ENCODE data around the gene LDB2.
"Not testable (repeated sequence)": the region's sequence is repeated elsewhere in the genome, so short reads cannot be mapped to it uniquely, and the experiment has no call there.

Gene LDB2

DNA sequence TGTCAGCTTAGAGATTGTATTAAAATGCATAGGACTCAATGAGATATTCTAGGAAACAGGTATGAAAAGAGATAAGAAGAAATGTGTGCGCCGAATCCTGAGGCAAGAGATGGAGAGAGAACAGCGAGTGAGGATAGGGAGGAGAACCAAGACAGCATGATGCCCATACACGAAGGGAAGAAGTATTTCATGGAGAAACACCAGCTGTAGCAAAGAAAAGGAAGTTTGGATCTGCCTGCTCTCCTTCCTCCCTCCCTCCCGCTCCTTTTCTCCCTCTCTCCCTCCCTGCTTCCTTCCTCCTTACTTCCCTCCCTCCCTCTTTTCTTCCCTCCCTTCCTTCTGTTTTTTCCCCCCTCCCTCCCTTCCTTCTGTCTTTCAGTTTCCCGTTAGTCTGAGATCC, 353.6 kb downstream of the LDB2 start:
- no peak for DNase-seq (ENCODE audit: low read depth in 2 of 2)

DNA sequence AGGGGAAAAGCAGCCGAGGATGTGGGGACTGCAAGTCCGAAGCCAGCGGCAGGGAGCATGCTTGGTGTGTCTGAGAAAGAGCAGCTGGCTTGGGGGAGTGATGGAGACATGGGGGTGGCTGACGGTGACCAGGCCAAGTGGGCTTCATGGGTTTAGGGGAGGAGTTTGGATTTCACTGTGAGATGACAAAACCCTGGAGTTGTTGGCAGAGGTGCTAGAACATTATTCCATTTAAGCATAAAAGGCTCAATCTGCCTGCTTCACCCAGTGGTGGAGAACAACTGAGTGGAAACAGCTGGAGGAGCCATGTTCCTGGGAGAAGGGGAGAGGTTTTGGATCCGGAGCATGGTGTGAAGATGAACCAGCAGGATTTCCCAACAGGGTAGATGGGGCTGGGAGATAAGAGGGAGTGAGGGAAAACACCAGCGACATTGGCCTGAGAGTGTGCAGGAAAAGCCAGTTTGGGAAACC, 354.2 kb downstream of the LDB2 start:
- no peak for DNase-seq (ENCODE audit: low read depth in 2 of 2)

DNA sequence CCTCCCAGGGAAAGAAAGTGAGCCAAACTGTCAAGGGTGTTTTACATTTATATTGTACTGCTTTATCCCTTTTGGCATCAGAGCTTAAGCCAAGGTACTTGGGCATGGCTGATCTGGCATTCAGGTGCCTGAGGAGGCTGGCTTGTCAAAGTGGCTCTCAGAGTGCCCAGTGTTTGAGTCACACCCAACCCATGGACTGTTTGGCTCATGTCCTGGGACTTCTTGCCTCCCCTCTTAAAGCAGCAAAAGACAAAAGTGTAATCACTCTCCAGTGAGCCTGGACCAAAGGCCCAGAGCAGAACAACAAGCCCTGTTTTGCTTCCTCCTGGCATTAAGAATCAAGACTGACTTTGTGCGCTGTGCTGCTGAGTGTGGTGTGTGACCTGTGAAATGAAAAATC, 360.5 kb downstream of the LDB2 start:
- DNase-seq (ENCODE audit: low read depth in 2 of 2) = no peak

DNA sequence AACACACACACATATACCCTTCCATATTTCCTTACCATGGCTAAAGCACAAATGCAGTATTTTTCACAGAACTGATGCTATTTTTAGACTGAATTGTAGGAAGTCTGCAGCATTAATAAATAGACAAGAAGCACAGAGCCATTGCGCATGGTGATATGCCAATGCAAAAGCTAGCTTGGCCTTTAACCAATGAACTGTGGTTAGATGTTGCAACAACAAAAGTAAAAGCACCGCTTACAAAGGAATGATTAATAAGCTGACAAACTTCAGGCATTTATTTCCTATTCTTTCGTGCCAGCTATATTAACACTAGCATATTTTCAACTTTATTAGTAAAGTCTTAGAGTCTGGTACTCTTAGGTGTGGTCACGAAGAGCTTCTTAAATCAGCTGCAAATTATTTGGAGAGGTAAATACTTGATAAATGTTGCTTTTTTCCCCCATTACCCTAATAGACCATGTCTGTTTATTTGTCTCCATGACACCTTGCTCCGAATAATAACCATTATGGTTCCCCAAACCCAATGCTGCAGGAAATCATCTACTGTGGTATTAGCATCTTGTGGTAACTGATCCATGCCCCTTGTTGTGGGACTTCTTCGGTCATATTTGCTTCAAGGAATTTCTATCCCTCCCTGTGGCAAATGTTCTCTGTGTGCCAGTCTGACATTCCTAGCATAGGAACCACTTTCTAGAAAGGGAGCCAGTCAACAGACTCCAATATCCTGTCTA, 366.0 kb downstream of the LDB2 start:
- DNase-seq (ENCODE audit: low read depth in 2 of 2) = no peak

DNA sequence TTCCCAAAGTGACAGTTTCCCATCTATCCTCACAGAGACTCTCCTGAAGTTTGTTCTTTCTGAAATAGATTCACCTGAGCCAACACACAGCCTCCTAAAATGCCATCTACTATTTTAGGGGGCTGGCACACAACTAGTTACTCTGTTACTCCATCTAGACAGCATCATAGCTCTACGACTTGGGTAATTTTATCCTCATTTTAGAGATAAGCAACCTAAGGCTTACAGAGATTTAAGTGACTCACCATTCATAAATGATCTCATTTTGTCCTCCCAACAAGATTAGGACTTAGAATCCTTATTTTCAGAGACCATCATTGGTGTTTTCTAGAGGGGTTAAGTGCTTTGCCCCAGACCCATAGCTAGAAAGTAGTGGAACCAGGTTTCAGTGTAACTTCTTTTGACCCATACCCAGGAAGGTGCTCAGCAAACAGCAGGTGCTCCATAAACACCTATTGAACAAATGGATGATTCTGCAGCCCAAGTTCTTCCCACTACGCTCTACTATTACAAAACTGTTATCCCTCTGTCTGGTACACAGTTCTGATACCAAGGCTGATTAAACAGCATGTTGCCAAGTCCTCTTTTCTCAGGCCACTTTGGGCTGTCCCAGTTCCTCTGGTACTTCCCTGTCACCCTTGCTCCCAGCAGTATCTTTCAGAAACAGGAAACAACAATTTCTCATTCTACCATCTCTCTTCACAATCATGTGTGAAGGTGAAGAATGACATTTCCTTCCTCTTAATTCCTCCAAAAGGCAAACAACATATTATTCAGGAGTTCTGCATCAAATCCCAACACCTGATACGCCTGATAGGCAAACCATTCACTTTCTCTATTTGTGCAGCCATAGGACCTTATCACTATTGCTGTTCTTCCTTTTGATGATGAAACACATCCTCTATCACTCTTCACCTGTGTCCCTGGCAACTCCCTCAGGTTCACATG, 367.5 kb downstream of the LDB2 start:
- no peak for DNase-seq (ENCODE audit: low read depth in 2 of 2)

DNA sequence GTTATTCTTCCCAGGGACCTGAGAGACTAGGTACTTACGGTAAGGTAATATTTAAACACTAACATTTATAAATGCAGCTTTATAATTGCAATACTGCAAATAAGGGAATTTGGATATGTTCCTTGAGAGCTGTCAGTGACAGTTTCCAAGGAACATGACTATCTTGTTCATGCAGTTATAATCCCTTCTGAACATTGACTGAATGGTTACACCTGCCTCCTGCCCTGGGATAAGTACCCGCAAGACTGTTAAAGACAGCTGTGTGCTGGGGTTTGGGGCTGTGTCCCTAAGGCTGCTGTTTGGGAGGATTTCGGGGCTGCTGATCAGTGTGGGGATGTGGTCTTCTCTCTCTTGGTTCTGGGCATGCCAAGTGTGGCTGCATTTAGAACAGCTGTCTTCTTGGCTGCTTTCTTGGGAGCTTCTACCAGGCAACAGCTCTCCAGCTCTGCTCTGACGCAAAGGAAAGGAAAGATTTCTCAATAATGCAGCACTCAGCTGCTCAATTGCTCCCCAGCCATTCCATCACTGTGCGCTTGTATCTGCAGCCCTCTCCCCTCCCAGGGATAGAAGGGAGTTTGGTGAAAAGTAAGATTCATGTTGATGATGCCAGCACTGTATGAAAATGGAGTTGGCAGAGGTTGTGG, 373.4 kb downstream of the LDB2 start:
- no peak for DNase-seq (ENCODE audit: low read depth in 2 of 2)

DNA sequence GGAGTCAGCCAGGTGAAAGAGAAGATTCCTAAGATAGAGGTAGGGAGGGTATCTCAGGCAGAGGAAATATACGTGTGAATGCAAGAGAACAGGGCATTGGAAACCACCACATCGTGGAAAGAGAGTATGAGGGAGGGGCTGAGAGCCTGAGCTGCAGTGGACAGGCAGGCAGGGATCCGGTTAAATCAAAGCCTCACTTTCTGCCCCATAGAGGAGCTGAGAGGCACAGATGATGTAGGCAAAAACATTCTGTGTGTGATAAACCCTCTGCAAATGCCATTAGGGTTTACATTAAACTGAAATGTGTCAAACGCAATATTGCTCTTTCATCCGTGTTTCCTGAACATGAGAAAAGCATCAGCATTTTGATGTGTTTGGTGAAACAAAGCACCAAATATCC, 374.0 kb downstream of the LDB2 start:
- DNase-seq (ENCODE audit: low read depth in 2 of 2) = no peak

DNA sequence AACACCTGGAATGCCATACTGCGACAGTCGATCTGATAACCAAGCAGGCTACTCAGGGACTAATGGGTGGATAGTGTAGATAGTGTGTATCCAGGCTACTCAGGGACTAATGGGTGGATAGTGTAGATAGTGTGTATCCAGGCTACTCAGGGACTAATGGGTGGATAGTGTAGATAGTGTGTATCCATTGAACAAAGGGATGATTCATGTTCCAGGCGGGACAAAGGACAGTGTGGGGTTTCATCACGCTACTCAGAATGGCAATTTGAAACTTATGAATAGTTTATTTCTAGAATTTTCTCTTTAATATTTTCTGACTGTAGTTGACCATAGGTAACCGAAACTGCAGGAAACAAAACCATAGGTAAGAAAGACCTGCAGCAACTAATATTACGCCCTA, 374.9 kb downstream of the LDB2 start:
- not testable (repeated sequence) for DNase-seq (ENCODE audit: low read depth in 2 of 2)

DNA sequence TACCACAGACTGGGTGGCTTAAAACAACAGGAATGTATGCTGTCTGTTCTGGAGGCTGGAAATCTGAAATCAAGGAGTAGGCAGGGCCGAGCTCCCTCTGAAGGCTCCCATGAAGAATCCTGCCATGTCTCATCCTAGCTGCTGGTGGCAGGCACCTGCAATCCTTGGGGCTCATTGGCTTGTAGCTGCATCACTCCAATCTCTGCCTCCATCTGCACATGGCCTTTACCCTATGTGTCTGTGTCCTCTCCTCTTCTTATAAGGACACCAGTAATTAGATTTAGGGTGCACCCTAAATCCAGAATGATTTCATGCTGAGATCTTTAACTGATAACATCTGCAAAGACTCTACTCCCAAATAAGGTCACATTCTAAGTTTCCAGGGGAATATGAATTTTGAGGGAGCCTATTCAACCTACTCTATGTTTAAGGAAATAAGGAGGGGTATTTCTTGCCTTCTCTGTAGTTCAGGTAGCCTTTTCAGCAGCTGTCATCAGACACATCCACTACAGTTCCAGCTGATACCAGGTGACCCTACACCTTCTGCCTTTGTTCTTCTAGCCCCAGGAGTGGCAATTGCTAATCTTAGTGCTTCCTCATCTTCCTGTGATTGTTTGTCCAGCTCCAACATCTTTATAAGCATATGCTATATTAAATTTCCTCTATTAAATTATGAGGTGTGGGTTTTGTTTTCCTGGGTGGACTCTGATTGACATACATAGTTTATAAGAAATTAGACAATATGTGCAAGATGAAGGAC, 377.1 kb downstream of the LDB2 start:
- no peak for DNase-seq (ENCODE audit: low read depth in 2 of 2)

DNA sequence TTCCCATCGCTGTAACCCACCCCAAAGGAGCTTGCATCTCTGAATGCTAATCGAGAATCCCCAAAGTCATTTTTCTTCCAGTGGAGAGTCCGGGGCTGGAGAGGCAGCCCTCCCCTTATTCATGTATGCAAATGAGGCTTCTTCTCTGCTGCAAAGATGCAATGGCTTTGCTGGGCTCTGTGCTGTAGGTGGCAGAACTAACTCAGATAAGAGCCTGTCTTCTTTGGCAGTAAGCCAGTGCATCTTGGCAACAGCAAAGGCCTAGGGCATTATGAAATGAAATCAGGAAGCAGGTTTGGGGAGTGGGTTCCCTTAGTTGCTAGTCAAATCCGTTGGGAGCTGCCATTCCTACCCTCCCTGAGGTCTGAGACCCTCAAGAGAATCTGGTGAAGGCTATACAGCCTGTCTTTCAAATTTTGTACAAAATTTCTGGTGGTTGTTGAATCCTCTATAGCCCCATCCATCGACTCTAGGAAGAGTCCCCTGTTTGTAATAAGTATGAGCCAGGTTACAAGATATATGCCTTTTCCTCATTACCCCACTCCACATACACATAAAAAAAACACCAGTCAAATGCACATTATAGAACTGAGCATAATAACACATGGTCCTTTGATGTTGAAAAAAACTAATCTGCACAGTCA, 381.5 kb downstream of the LDB2 start:
- no peak for DNase-seq (ENCODE audit: low read depth in 2 of 2)

DNA sequence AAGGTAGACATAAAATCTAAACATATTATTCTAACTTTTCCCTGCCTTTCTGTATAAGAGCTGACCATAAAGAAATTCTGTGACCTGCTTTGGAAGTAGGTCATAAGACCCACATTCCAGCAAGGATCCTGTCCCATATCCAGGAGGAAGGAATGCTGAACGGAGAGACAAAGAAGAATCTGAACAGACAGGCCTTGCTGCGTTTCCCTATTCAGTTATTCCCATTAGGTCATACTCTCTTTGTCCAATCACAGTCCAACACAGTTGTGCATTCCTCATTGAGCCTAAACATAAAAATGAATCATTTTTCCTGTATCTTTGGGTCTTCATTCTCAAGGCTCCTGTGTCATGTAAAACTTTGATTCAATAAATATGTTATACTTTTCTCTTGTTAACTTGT, 384.6 kb downstream of the LDB2 start:
- DNase-seq (ENCODE audit: low read depth in 2 of 2) = no peak

DNA sequence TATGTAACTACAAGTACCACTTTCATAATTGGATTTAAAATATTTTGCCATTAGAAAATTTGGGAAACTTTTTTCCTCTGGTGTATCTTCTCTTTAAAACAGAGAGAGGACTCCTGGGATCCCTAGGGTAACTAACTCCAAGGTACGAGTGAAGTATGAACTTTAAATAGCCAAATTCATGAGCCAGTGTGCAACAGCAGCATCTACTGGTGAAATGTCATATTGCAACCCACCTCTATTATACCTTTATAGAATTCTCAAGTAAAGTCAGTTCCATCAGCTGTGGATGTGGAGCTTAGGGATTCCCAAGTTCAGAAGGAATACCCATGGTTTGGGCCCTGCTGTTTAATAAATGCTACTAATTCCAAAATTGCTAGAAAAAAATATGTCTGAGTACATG, 389.5 kb downstream of the LDB2 start:
- DNase-seq (ENCODE audit: low read depth in 2 of 2) = no peak

DNA sequence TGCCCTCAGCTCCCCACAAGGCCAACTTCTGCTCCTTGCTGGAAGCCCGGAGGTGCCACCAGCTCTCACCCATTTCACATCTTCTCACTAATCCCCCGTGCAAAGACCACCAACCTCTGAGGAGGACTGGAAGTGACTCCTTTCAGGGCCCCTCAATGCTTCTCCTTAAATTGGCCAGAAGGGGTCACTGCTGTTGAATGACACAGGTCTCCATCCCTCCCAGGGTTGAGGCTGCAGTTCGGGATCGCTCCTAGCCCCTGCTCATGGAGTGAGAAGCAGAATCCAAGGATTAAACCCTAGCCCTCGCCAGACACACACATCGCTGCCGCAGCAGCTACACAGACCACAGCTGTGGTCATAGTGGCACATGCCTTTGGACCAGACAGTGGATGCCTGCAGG, 392.7 kb downstream of the LDB2 start:
- DNase-seq (ENCODE audit: low read depth in 2 of 2) = no peak

DNA sequence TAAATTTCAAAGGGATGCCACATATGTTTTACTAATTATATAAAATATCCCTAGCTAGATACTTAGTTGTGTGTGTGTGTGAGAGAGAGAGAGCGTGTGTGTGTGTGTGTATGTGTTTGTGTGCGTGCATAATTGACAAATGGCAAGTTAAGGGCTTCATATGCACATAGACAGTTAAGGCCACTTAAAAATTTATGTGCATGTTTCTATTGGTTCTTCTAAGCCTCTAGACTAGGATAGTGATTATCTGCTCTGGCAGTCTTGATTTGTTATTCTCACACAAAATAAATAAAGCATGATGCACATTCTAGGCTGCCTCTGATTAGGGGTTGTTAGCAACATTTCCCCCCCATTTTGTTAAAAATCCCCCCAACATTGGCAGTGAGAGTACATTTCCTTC, 393.2 kb downstream of the LDB2 start:
- DNase-seq (ENCODE audit: low read depth in 2 of 2) = no peak

DNA sequence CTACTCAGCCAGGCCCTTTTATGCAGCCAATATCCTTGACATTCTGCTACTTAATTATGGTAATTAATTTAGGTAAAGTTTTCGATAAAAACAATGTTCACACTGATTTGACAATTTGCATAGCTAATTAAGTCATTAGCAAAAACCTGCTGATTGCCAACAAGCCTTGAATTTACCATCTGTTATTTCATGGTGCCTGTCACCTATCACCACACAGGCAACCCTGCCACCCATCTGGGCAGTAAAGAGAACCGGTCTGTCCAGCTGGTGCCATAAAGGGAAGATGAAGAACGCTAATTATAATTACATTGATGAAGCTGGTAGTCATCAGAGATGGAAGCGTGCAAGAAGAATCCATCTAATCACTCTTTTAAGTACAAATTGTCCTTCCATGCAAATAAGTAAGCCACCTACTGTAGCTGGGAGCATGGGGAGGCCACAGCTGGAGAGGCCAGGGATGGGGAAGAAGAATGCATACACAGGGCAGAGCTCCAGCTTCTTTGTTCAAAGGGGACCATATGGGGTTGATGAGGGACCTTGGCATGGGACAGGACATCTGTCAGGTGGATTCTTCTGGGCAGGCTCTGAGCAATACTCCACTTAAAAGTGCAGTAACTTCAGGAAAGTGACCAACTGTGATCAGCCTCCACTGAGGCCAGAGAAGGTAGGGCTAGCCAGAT, 394.9 kb downstream of the LDB2 start:
- DNase-seq (ENCODE audit: low read depth in 2 of 2) = no peak

DNA sequence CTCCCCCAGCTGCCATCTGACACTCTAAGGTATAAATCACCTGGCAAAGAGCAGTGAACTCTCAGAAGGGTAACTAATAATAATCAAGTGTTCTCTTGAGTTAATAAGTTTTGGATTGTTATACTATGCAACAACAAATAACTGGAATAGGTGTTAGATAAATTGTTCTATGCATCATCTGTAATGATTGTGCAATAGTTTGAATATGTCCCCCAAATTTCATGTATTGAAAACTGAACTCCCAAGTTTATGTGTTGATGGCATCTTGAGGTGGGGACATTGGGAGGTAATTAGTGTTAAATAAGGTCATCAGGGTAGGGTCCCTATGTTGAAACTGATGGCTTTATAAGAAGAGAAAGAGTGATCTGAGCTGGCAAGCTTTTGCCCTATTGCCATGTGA, 399.5 kb downstream of the LDB2 start:
- DNase-seq (ENCODE audit: low read depth in 2 of 2) = no peak

DNA sequence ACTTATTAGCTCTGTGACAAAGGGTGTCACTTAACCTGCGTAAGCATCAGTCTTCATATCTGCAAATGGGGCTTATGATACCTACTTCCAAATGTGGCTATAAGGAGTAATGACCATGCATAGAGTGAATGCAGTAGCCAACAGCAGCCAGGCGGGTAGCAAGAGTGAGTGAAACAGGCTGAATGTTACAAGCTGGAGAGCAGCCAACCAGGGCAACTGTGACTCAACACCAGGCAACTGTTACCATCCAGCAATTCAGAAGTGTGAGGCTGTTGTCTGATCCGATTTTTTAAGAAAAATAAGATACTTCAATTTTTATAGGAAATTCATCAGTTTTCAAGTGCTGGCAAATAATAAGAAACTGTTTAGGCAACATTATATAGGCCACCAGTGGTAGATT, 401.9 kb downstream of the LDB2 start:
- no peak for DNase-seq (ENCODE audit: low read depth in 2 of 2)

DNA sequence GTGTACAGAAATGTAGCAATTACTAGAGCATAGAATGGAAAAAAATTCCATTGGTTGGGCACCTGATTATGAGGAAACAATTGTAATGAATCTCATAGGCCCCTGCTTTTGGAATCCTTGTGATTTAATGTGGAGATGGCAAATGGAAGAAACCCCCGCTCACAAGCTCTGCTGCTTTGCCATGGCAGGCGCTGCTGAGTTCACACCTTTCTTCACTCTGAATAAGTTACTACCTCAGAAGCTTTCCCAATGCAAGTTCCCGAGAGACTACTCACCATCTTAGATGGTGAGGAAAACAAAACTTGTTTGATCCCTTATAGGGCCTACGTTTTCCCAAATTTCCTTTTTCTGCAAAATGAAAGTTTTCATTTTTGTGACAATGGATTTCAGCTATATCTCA, 405.6 kb downstream of the LDB2 start:
- no peak for DNase-seq (ENCODE audit: low read depth in 2 of 2)

DNA sequence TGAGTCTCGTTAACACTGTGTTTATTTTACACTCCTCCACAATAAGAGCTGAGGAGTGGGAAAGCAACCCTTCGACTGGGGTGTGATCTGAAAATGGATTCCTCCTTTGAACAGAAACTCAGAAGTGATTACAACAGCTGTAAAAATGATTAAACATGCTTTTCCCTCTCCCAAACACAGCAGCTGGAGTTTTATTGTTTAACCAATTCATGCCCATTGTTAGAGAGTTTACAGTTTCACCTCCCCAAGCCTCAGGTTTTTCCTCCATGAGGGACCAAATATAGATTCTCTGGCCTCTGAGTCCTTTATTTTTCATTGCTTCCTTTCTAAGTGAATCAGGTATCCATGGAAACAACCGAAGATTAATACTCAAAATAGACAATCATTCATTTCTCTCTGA, 409.2 kb downstream of the LDB2 start:
- no peak for DNase-seq (ENCODE audit: low read depth in 2 of 2)

DNA sequence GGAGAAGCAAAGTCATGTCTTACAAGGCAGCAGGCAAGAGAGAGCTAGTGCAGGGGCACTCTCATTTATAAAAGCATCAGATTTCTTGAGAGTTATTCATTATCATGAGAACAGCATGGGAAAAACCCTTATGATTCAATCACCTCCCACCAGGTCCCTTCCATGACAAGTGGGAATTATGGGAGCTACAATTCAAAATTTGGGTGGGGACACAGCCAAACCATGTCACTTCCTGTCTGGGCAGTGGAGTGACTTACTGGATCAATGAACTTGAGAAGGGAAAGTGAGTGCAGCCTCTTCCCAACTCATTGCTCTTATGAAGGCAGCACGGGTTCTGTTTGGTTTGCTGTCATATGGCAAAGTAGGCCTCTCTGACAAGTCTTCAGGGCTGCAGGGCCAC, 410.4 kb downstream of the LDB2 start:
- no peak for DNase-seq (ENCODE audit: low read depth in 2 of 2)

DNA sequence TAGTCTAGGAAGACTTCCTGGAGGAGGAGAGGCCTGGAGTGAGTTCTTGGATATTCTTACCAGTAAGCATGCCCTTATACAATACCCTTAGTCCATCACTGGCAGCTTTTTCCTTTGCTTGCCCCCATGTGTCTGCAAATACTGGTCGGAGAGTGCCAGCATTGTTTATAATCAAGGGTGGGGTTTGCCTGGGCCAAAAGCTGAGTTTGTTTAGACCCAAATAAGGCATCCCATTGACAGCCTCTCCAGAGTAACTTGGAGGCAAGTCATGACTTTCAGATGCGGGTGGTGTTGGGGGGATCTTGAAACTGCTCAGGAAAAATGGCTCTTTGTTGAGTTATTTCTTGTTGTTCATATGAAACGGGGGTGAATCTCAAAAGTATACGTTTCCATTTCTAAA, 413.7 kb downstream of the LDB2 start:
- DNase-seq (ENCODE audit: low read depth in 2 of 2) = no peak

Measured in stimulated activated CD4-positive, alpha-beta T cell treated with anti-CD3 and anti-CD28 coated beads, Interleukin-4, amount 100 ng/mL, for 48 hours (primary cell).